Gastrocnemius medialis (tissue), 4 donors: ENCODE results near the gene CUL4B.

Experiments
- CTCF ChIP-seq, 5 experiments: fragments of 450-650 bp in 3 of 5; fragments of 200-600 bp in 2 of 5; sonication (generic) in 2 of 5; IDR thresholded peaks in 4 of 5; conservative IDR thresholded peaks in 1 of 5; 1 replicate in 4 of 5; 2 replicates in 1 of 5; pipeline ENCODE4 v1.5.1; 2016 to 2019; ENCODE audit warnings: antibody characterized with exemption in 5 of 5, mild to moderate bottlenecking in 3 of 5, moderate library complexity in 3 of 5
- POLR2A ChIP-seq, 2 donors: fragments of 450-650 bp; IDR thresholded peaks; one replicate each; pipeline ENCODE4 v1.6.1; 2017; ENCODE audit warnings: antibody characterized with exemption in 2 of 2, mild to moderate bottlenecking in 2 of 2, moderate library complexity in 2 of 2

GRCh38 chrX:120476714-120477113 lies 84.0 kb downstream of the CUL4B start:
- TF ChIP-seq CTCF (IDR thresholded peaks at IDR 0.05 in 4 of 5, conservative IDR thresholded peaks at IDR 0.05 in 1 of 5), result no peak
- no peak for TF ChIP-seq POLR2A (IDR thresholded peaks at IDR 0.05)
